Endometrial microvascular endothelial cells (primary cell): ENCODE measurements around the gene ID1. TPM values are rescaled to one million over a fixed set of nuclear protein-coding genes. Genes with fewer than 3 reads are reported as not detected.
"Not testable (repeated sequence)": the region's sequence is repeated elsewhere in the genome, so short reads cannot be mapped to it uniquely, and the experiment has no call there.

Experiments
- in situ Hi-C: cut with HindIII; loops from 2 replicates; pipeline ENCODE4 v1.10.0; 2017; ENCODE audit warnings: low sequenced_read_pairs, low pct_unique_long_range_greater_than_20kb; ENCODE audit errors: inconsistent ontology term
- total RNA-seq: library from RNA; depleted of rRNA; stranded (reverse); fragments of >200 nt; gene quantifications from one replicate; pipeline ENCODE4 v1.2.3, GENCODE V29; 2015; ENCODE audit errors: inconsistent ontology term

The ID1 gene
- total RNA-seq, 1 donor from 2014 or later, result 279 TPM

GRCh38 chr20:31626534-31626933 is 21.4 kb downstream of the ID1 start:
- in situ Hi-C loops, result not testable (repeated sequence)

GRCh38 chr20:31628057-31628456 is 23.0 kb downstream of the ID1 start:
- in situ Hi-C loops, result not testable (repeated sequence)

- in situ Hi-C loops, result no loop called here
Measured at GRCh38 chr20:31630187-31630790, 25.2 kb downstream of the ID1 start.

GRCh38 chr20:31632548-31633338 is 27.7 kb downstream of the ID1 start:
- in situ Hi-C loops, result no loop called here

- in situ Hi-C loops, result no loop called here
Measured at GRCh38 chr20:31633339-31633914, 28.3 kb downstream of the ID1 start.

GRCh38 chr20:31637660-31638059 is 32.6 kb downstream of the ID1 start, which contains the start of gene COX4I2:
TSS of gene COX4I2 (plus strand) at chr20:31637912. CDS start at chr20:31639018, 1,106 bp downstream.
- in situ Hi-C loops, result no loop called here

GRCh38 chr20:31638317-31638716 is 33.2 kb downstream of the ID1 start:
- in situ Hi-C loops, result no loop called here

GRCh38 chr20:31638816-31639215 is 33.7 kb downstream of the ID1 start:
- in situ Hi-C loops, result no loop called here

GRCh38 chr20:31640259-31640658 is 35.2 kb downstream of the ID1 start:
- in situ Hi-C loops, result no loop called here

GRCh38 chr20:31641391-31641790 is 36.3 kb downstream of the ID1 start:
- in situ Hi-C loops, result no loop called here

GRCh38 chr20:31642837-31643236 is 37.7 kb downstream of the ID1 start:
- in situ Hi-C loops, result no loop called here

GRCh38 chr20:31643522-31643921 is 38.4 kb downstream of the ID1 start:
- in situ Hi-C loops, result no loop called here

GRCh38 chr20:31644701-31645100 is 39.6 kb downstream of the ID1 start:
- in situ Hi-C loops, result no loop called here

GRCh38 chr20:31648104-31648503 is 43.0 kb downstream of the ID1 start:
- in situ Hi-C loops, result not testable (repeated sequence)

- in situ Hi-C loops, result no loop called here
Measured at GRCh38 chr20:31652917-31653396, 47.9 kb downstream of the ID1 start.

- in situ Hi-C loops, result no loop called here
Measured at GRCh38 chr20:31653561-31653960, 48.5 kb downstream of the ID1 start.

- in situ Hi-C loops, result no loop called here
Measured at GRCh38 chr20:31654534-31654933, 49.4 kb downstream of the ID1 start.
